ENCODE data around the gene SMAD5.

- TF ChIP-seq CTCF (IDR thresholded peaks at IDR 0.05; ENCODE audit: low read length) (no peak), EZH2 (IDR thresholded peaks at IDR 0.05; ENCODE audit: borderline replicate concordance, low read length) (no peak)
Measured at GRCh38 chr5:136098176-136098575, 34.5 kb upstream of the SMAD5 start.
